Endothelial cell of umbilical vein (primary cell): ENCODE measurements around the gene AHI1.

Experiments used
- CTCF ChIP-seq, 2 donors: IDR thresholded peaks; 1 replicate in 1 of 2; 2 replicates in 1 of 2; pipeline ENCODE4 v1.5.1; 2011; ENCODE audit warnings: low read length in 2 of 2, mild to moderate bottlenecking in 2 of 2, moderate library complexity in 2 of 2, control low read depth in 1 of 2, inconsistent platforms in 1 of 2, low read depth in 1 of 2; ENCODE audit not compliant: insufficient read depth in 1 of 2; ENCODE audit errors: extremely low read depth in 1 of 2
- EZH2 ChIP-seq: IDR thresholded peaks from 2 replicates; pipeline ENCODE4 v1.6.1; 2012; ENCODE audit warnings: borderline replicate concordance, low read depth, mild to moderate bottlenecking, moderate library complexity, low read length, inconsistent platforms; ENCODE audit not compliant: severe bottlenecking
- FOS ChIP-seq: IDR thresholded peaks from 2 replicates; pipeline ENCODE4 v1.6.1; 2011; ENCODE audit warnings: mild to moderate bottlenecking, low read length, moderate library complexity, borderline replicate concordance; ENCODE audit not compliant: insufficient read depth
- GATA2 ChIP-seq: IDR thresholded peaks from 2 replicates; pipeline ENCODE4 v1.7.0; 2011; ENCODE audit warnings: low read depth, mild to moderate bottlenecking, moderate library complexity, mixed read lengths, low read length; ENCODE audit not compliant: insufficient read length, insufficient read depth
- JUN ChIP-seq: IDR thresholded peaks from 2 replicates; pipeline ENCODE4 v1.6.1; 2011; ENCODE audit warnings: borderline replicate concordance, low read depth; ENCODE audit not compliant: insufficient read length, insufficient read depth
- MAX ChIP-seq: IDR thresholded peaks from 2 replicates; pipeline ENCODE4 v1.6.1; 2011; ENCODE audit not compliant: insufficient read depth, insufficient read length
- MYC ChIP-seq: IDR thresholded peaks from one replicate; pipeline ENCODE4 v1.6.1; 2011; ENCODE audit warnings: mild to moderate bottlenecking, low read depth, low read length
- POLR2A ChIP-seq: IDR thresholded peaks from 2 replicates; pipeline ENCODE4 v1.6.1; 2012; ENCODE audit warnings: low read depth, mild to moderate bottlenecking, control low read depth, low read length
- POLR2AphosphoS5 ChIP-seq: IDR thresholded peaks from 2 replicates; pipeline ENCODE4 v1.6.1; 2012; ENCODE audit warnings: low read depth, mild to moderate bottlenecking, control low read depth, low read length, moderate library complexity; ENCODE audit not compliant: insufficient read depth

- TF ChIP-seq MAX = no peak
- no peak for TF ChIP-seq CTCF (IDR thresholded peaks at IDR 0.05; ENCODE audit: extremely low read depth in 1 of 2, insufficient read depth in 1 of 2, low read depth in 1 of 2, low read length in 2 of 2)
- TF ChIP-seq POLR2AphosphoS5 = no peak
- no peak for TF ChIP-seq POLR2A
- TF ChIP-seq JUN = no peak
- TF ChIP-seq EZH2 = no peak
- TF ChIP-seq GATA2 = no peak
- TF ChIP-seq MYC = no peak
- no peak for TF ChIP-seq FOS
Observed at GRCh38 chr6:135362124-135362523, 135.4 kb downstream of the AHI1 start.
